GM23248 (cell line): ENCODE data around the gene DDR1. TPM values are rescaled to one million over a fixed set of nuclear protein-coding genes. Genes with fewer than 3 reads are reported as not detected.

ENCODE experiments used
- DNase-seq: peaks from one replicate; pipeline ENCODE4 v3.0.0-alpha.2; 2015
- H2AFZ ChIP-seq: fragments of 200-600 bp; sonication (generic); 2 replicates; pipeline ENCODE4 v1.6.1; 2016; ENCODE audit warnings: antibody characterized with exemption
- H3F3A ChIP-seq: fragments of 200-600 bp; sonication (generic); 2 replicates; pipeline ENCODE4 v1.6.1; 2016; ENCODE audit warnings: mild to moderate bottlenecking, antibody characterized with exemption, mixed run types; ENCODE audit not compliant: insufficient read depth
- H3K27ac ChIP-seq: fragments of 200-600 bp; sonication (generic); 2 replicates; pipeline ENCODE4 v1.5.1; 2016; ENCODE audit warnings: mild to moderate bottlenecking
- H3K27me3 ChIP-seq: fragments of 200-600 bp; sonication (generic); replicated peaks from 2 replicates; pipeline ENCODE4 v1.6.1; 2016; ENCODE audit warnings: mild to moderate bottlenecking; ENCODE audit not compliant: insufficient read depth
- H3K36me3 ChIP-seq: fragments of 200-600 bp; sonication (generic); 2 replicates; pipeline ENCODE4 v1.6.1; 2016; ENCODE audit warnings: low read depth, mild to moderate bottlenecking
- H3K4me1 ChIP-seq: fragments of 200-600 bp; sonication (generic); 2 replicates; pipeline ENCODE4 v1.6.1; 2016; ENCODE audit warnings: mild to moderate bottlenecking; ENCODE audit not compliant: insufficient read depth
- H3K4me2 ChIP-seq: fragments of 200-600 bp; sonication (generic); one replicate; pipeline ENCODE4 v1.6.1; 2016; ENCODE audit warnings: mild to moderate bottlenecking; ENCODE audit not compliant: unreplicated experiment
- H3K4me3 ChIP-seq: fragments of 200-600 bp; sonication (generic); 2 replicates; pipeline ENCODE4 v1.5.1; 2016; ENCODE audit warnings: mild to moderate bottlenecking
- H3K79me2 ChIP-seq: fragments of 200-600 bp; sonication (generic); 2 replicates; pipeline ENCODE4 v1.6.1; 2016; ENCODE audit warnings: mild to moderate bottlenecking; ENCODE audit not compliant: insufficient read depth
- H3K9ac ChIP-seq: fragments of 200-600 bp; sonication (generic); 2 replicates; pipeline ENCODE4 v1.6.1; 2016; ENCODE audit warnings: mild to moderate bottlenecking
- H3K9me2 ChIP-seq: fragments of 200-600 bp; sonication (generic); 2 replicates; pipeline ENCODE4 v1.6.1; 2016; ENCODE audit warnings: mixed run types, mild to moderate bottlenecking, moderate library complexity; ENCODE audit not compliant: insufficient read depth
- H3K9me3 ChIP-seq: fragments of 200-600 bp; sonication (generic); one replicate; pipeline ENCODE4 v1.6.1; 2017; ENCODE audit warnings: low read depth
- H4K20me1 ChIP-seq: fragments of 200-600 bp; sonication (generic); 2 replicates; pipeline ENCODE4 v1.6.0; 2016; ENCODE audit not compliant: insufficient read depth
- EZH2 ChIP-seq: fragments of 200-600 bp; sonication (generic); IDR thresholded peaks from 2 replicates; pipeline ENCODE4 v1.6.1; 2018; ENCODE audit warnings: antibody characterized with exemption, mild to moderate bottlenecking; ENCODE audit not compliant: insufficient read depth, poor library complexity, severe bottlenecking
- EZH2phosphoT487 ChIP-seq: fragments of 200-600 bp; sonication (generic); IDR thresholded peaks from 2 replicates; pipeline ENCODE4 v1.6.1; 2018; ENCODE audit warnings: antibody characterized with exemption, moderate library complexity, mild to moderate bottlenecking, low read depth; ENCODE audit not compliant: insufficient read depth
- WGBS, 2 experiments: methylation state at CpG; one replicate each; pipeline ENCODE4 v1.1.6; 2015 to 2017; ENCODE audit warnings: low lambda C conversion rate in 2 of 2, low coverage in 1 of 2; ENCODE audit errors: missing lambda C conversion rate in 2 of 2; 5-methylcytosine and 5-hydroxymethylcytosine counted together
- in situ Hi-C: fragments of 300-500 bp; cut with MboI; formaldehyde crosslinking; loops from 2 replicates; pipeline ENCODE4 v1.15.0; 2020
- polyA plus RNA-seq: library from polyadenylated mRNA; unstranded; fragments of >200 nt; fragmentation: Nextera tagmentation; extraction: Ambion mirVana; gene quantifications from 2 replicates; pipeline ENCODE4 v1.2.1, GENCODE V29; 2016
- total RNA-seq: library from RNA; depleted of rRNA; stranded (reverse); fragments of >200 nt; shearing (Covaris generic); gene quantifications from 2 replicates; pipeline ENCODE4 v1.2.3, GENCODE V29; 2014

DDR1 gene
- total and polyA plus RNA-seq, 2 experiments from 2014 or later = 16.9 to 27.0 TPM

- H3K4me3 ChIP-seq = no peak overlapping the region
- no peak overlapping the region for H3K27ac ChIP-seq
- TF ChIP-seq EZH2phosphoT487 = no peak
- TF ChIP-seq EZH2 = no peak
- no peaks in the 10 kb centered on the region for H3F3A ChIP-seq
- H3K9me3 ChIP-seq = no peaks in the 10 kb centered on the region
- no peaks in the 10 kb centered on the region for H3K36me3 ChIP-seq
- no peaks in the 10 kb centered on the region for H4K20me1 ChIP-seq
- in situ Hi-C loops = no loop called here
- H3K4me2 ChIP-seq = no peak overlapping the region
- no peak overlapping the region for H2AFZ ChIP-seq
- H3K9me2 ChIP-seq = no peaks in the 10 kb centered on the region
- DNase-seq = no peak
- no peak overlapping the region for H3K9ac ChIP-seq
- no peaks in the 10 kb centered on the region for H3K79me2 ChIP-seq
- H3K27me3 ChIP-seq = peaks cover 15% of the 10 kb centered on the region; the same call in 1 of the 2 replicates
- WGBS, 2 experiments = 69 to 81% methylated on average over 4 of the region's 4 CpGs
- no peaks in the 10 kb centered on the region; the same call in 1 of the 2 replicates for H3K4me1 ChIP-seq
These were observed 54.4 kb downstream of the DDR1 start for GRCh38 chr6:30938730-30939129.

- in situ Hi-C loops = no loop called here
These were observed 55.2 kb downstream of the DDR1 start for GRCh38 chr6:30939473-30939872.

GRCh38 chr6:30940361-30940986, 56.2 kb downstream of the DDR1 start, which contains the start of gene MUCL3:
MUCL3 (plus strand) TSS chr6:30940973; CDS start chr6:30941000, 27 bp downstream.
- no peak for TF ChIP-seq EZH2phosphoT487

More at GRCh38 chr6:30939473-30939872, 55.2 kb downstream of the DDR1 start:
- Histone ChIP-seq H3K79me2 (no peaks in the 10 kb centered on the region), H3K9me2 (no peaks in the 10 kb centered on the region), H3K4me1 (no peaks in the 10 kb centered on the region; the same call in 1 of the 2 replicates), H3K4me3 (no peak overlapping the region), H3F3A (no peaks in the 10 kb centered on the region), H3K36me3 (no peaks in the 10 kb centered on the region), H4K20me1 (no peaks in the 10 kb centered on the region), H3K9ac (no peak overlapping the region), H3K27ac (no peak overlapping the region), H3K4me2 (no peak overlapping the region), H3K27me3 (peaks cover 15% of the 10 kb centered on the region), H3K9me3 (no peaks in the 10 kb centered on the region), H2AFZ (no peak overlapping the region)
- 28 to 29% methylated on average over 3 of the region's 3 CpGs for WGBS, 2 experiments
- peak; percentile 46 for DNase-seq
- no peak for TF ChIP-seq EZH2

GRCh38 chr6:30942338-30943060, 58.2 kb downstream of the DDR1 start:
- 0 out of 2 replicates have a peak overlapping the region, but pooled peaks have one; percentile 4 for H3K4me3 ChIP-seq
- no peak overlapping the region for H3K27ac ChIP-seq
- H3K27me3 ChIP-seq = peaks cover 24% of the 10 kb centered on the region
- no peaks in the 10 kb centered on the region; the same call in 1 of the 2 replicates for H3K4me1 ChIP-seq
- TF ChIP-seq EZH2phosphoT487 (no peak), EZH2 (no peak)
- no peaks in the 10 kb centered on the region for H3K9me2 ChIP-seq
- 13 to 16% methylated on average over 13 to 15 of the region's 15 CpGs for WGBS, 2 experiments
- peak overlapping the region; percentile 34 for H3K4me2 ChIP-seq
- H3K9me3 ChIP-seq = no peaks in the 10 kb centered on the region
- in situ Hi-C loops = no loop called here
- H4K20me1 ChIP-seq = no peaks in the 10 kb centered on the region
- peak overlapping the region; percentile 66 for H2AFZ ChIP-seq
- H3F3A ChIP-seq = no peaks in the 10 kb centered on the region
- H3K9ac ChIP-seq = no peak overlapping the region
- H3K79me2 ChIP-seq = no peaks in the 10 kb centered on the region
- DNase-seq = peak; percentile 89
- no peaks in the 10 kb centered on the region for H3K36me3 ChIP-seq

More at GRCh38 chr6:30940361-30940986, 56.2 kb downstream of the DDR1 start, which contains the start of gene MUCL3:
- Histone ChIP-seq H4K20me1 (no peaks in the 10 kb centered on the region), H3K79me2 (no peaks in the 10 kb centered on the region), H3K36me3 (no peaks in the 10 kb centered on the region), H3K9me2 (no peaks in the 10 kb centered on the region), H2AFZ (no peak within 1 kb of the TSS), H3K27ac (no peak within 1 kb of the TSS), H3K27me3 (peaks cover 15% of the 10 kb centered on the region), H3K9me3 (no peaks in the 10 kb centered on the region), H3K9ac (no peak within 1 kb of the TSS), H3K4me1 (no peaks in the 10 kb centered on the region; the same call in 1 of the 2 replicates), H3K4me2 (no peak within 1 kb of the TSS), H3K4me3 (no peak within 1 kb of the TSS), H3F3A (no peaks in the 10 kb centered on the region)
- WGBS, 2 experiments = 48% methylated on average over 15 to 16 of the region's 16 CpGs
- DNase-seq = no peak
- in situ Hi-C loops = no loop called here
